PC-3 (cell line): ENCODE results near the gene PXDC1. TPM values are rescaled to one million over a fixed set of nuclear protein-coding genes. Genes with fewer than 3 reads are reported as not detected.

Experiments
- ATAC-seq: fragments of 200-7000 bp; cut with Tn5 transposase; 2 replicates; pipeline ENCODE4 v1.9.1; 2020; ENCODE audit warnings: mild to moderate bottlenecking, moderate library complexity
- BruUV-seq: library from RNA; stranded (reverse); fragments of 400-500 nt; replicated peaks from 2 replicates; lab custom pipeline; 2021; lab: Mats Ljungman, UMichigan
- CTCF ChIA-PET: fragments of 300-600 bp; sonication (Branson Sonifier 250); formaldehyde crosslinking; loops from one replicate; lab custom pipeline; 2022; ENCODE audit warnings: antibody characterized with exemption; lab: Charles Lee
- POLR2A ChIA-PET: fragments of 300-600 bp; sonication (Branson Sonifier 250); formaldehyde crosslinking; loops from one replicate; lab custom pipeline; 2022; ENCODE audit warnings: antibody characterized with exemption; ENCODE audit not compliant: unreplicated experiment; lab: Charles Lee
- DNase-seq: peaks from one replicate; pipeline ENCODE4 v3.0.0-alpha.2; 2015
- H2AFZ ChIP-seq: fragments of 300-600 bp; sonication (generic); 2 replicates; pipeline ENCODE4 v1.6.0; 2016; ENCODE audit warnings: antibody characterized with exemption, low read length
- H3F3A ChIP-seq: fragments of 300-600 bp; sonication (generic); one replicate; pipeline ENCODE4 v1.6.0; 2017; ENCODE audit warnings: antibody characterized with exemption, low read length, control low read depth, mild to moderate bottlenecking; ENCODE audit not compliant: unreplicated experiment
- H3K27ac ChIP-seq: fragments of 300-600 bp; sonication (generic); 2 replicates; pipeline ENCODE4 v1.5.1; 2016; ENCODE audit warnings: mild to moderate bottlenecking, low read length
- H3K27me3 ChIP-seq: fragments of 300-600 bp; sonication (generic); 2 replicates; pipeline ENCODE4 v1.6.1; 2016; ENCODE audit warnings: low read length, mixed read lengths
- H3K36me3 ChIP-seq: fragments of 300-600 bp; sonication (generic); 2 replicates; pipeline ENCODE4 v1.6.1; 2016; ENCODE audit warnings: low read depth, mixed run types, low read length, mixed read lengths
- H3K4me1 ChIP-seq: fragments of 300-600 bp; sonication (generic); 2 replicates; pipeline ENCODE4 v1.5.1; 2016; ENCODE audit warnings: low read length; ENCODE audit not compliant: insufficient read depth
- H3K4me2 ChIP-seq: fragments of 300-600 bp; sonication (generic); 2 replicates; pipeline ENCODE4 v1.6.0; 2016; ENCODE audit warnings: low read length
- H3K4me3 ChIP-seq: fragments of 300-600 bp; sonication (generic); 2 replicates; pipeline ENCODE4 v1.5.1; 2016; ENCODE audit warnings: mild to moderate bottlenecking, low read length, mixed read lengths
- H3K79me2 ChIP-seq: fragments of 300-600 bp; sonication (generic); 2 replicates; pipeline ENCODE4 v1.6.1; 2017; ENCODE audit warnings: low read length, mixed read lengths
- H3K9ac ChIP-seq: fragments of 300-600 bp; sonication (generic); 2 replicates; pipeline ENCODE4 v1.6.0; 2016; ENCODE audit warnings: mild to moderate bottlenecking, low read length
- H3K9me2 ChIP-seq: fragments of 300-600 bp; sonication (generic); replicated peaks from 2 replicates; pipeline ENCODE4 v1.6.1; 2016; ENCODE audit warnings: mixed run types, low read length, mixed read lengths
- H3K9me3 ChIP-seq: fragments of 300-600 bp; sonication (generic); 2 replicates; pipeline ENCODE4 v1.6.1; 2016; ENCODE audit warnings: low read length, mixed read lengths
- H4K20me1 ChIP-seq: fragments of 300-600 bp; sonication (generic); 2 replicates; pipeline ENCODE4 v1.6.1; 2016; ENCODE audit warnings: low read length, mixed read lengths
- CTCF ChIP-seq: fragments of 300-600 bp; sonication (generic); conservative IDR thresholded peaks from 2 replicates; pipeline ENCODE4 v1.5.1; 2017; ENCODE audit warnings: antibody characterized with exemption, low read depth, mild to moderate bottlenecking, low read length
- EZH2 ChIP-seq: fragments of 300-600 bp; sonication (generic); IDR thresholded peaks from one replicate; pipeline ENCODE4 v1.6.1; 2017; ENCODE audit warnings: antibody characterized with exemption, mild to moderate bottlenecking, low read length; ENCODE audit not compliant: unreplicated experiment
- EZH2phosphoT487 ChIP-seq: fragments of 300-600 bp; sonication (generic); IDR thresholded peaks from 2 replicates; pipeline ENCODE4 v1.6.1; 2018; ENCODE audit warnings: mild to moderate bottlenecking, antibody characterized with exemption, low read length, borderline replicate concordance
- intact Hi-C: fragments of 100-400 bp; cut with micrococcal nuclease; formaldehyde crosslinking; loops from 2 replicates; pipeline ENCODE4 v1.9.0; 2023
- total RNA-seq: library from RNA; depleted of rRNA; stranded (reverse); fragments of >200 nt; gene quantifications from 2 replicates; pipeline ENCODE4 v1.2.3, GENCODE V29; 2014

Gene PXDC1
- total RNA-seq, 1 experiment from 2014 or later, result 46.2 TPM

GRCh38 chr6:3752531-3753227 lies 1.2 kb upstream of the PXDC1 start:
- Histone ChIP-seq H3K9me2 (no peaks in the 10 kb centered on the region), H4K20me1 (no peaks in the 10 kb centered on the region; the same call in 1 of the 2 replicates), H3K79me2 (peaks cover 40% of the 10 kb centered on the region), H3K4me2 (peak overlapping the region; percentile 97), H3K9me3 (no peaks in the 10 kb centered on the region), H3K27ac (no peak overlapping the region), H3F3A (no peaks in the 10 kb centered on the region), H3K36me3 (no peaks in the 10 kb centered on the region), H3K4me3 (peak overlapping the region; percentile 80), H3K27me3 (no peaks in the 10 kb centered on the region), H3K9ac (peak overlapping the region; percentile 86), H2AFZ (peak overlapping the region; percentile 92), H3K4me1 (peaks cover 23% of the 10 kb centered on the region)
- ATAC-seq (no peak), DNase-seq (no peak)
- intact Hi-C loops, result loop anchor here (5.0 kb wide), 1 partner anchor 55 kb away; no protein-coding TSS in a partner anchor
- ChIA-PET CTCF (interaction anchor here (1.0 kb wide), 1 partner anchor 36 kb away, joined by 3 read pairs; no protein-coding TSS in a partner anchor), POLR2A (no interaction called here)
- TF ChIP-seq CTCF (no peak), EZH2phosphoT487 (no peak), EZH2 (no peak)
- BruUV-seq, result no TSS peak

- Histone ChIP-seq H3F3A (no peaks in the 10 kb centered on the region), H3K27me3 (no peaks in the 10 kb centered on the region), H3K36me3 (no peaks in the 10 kb centered on the region), H2AFZ (peak overlapping the region; percentile 92), H4K20me1 (peaks cover 5% of the 10 kb centered on the region), H3K4me3 (peak overlapping the region; percentile 80), H3K79me2 (peaks cover 47% of the 10 kb centered on the region), H3K9me2 (no peaks in the 10 kb centered on the region), H3K4me2 (peak overlapping the region; percentile 97), H3K9me3 (no peaks in the 10 kb centered on the region), H3K27ac (peak overlapping the region; percentile 70; the same call in 1 of the 2 replicates), H3K4me1 (peaks cover 23% of the 10 kb centered on the region), H3K9ac (peak overlapping the region; percentile 86)
- ATAC-seq (peak; percentile 54), DNase-seq (peak; percentile 88)
- ChIA-PET CTCF (interaction anchor here (1.0 kb wide), 1 partner anchor 37 kb away, joined by 3 read pairs; no protein-coding TSS in a partner anchor), POLR2A (no interaction called here)
- intact Hi-C loops, result loop anchor here (5.0 kb wide), 1 partner anchor 55 kb away; no protein-coding TSS in a partner anchor
- TF ChIP-seq EZH2 (no peak), CTCF (peak; percentile 28; the same call in 1 of the 2 replicates)
- no TSS peak for BruUV-seq
These were observed 417 bp upstream of the PXDC1 start for GRCh38 chr6:3751730-3752530.
